ENCODE results near the gene EMILIN1. TPM values are rescaled to one million over a fixed set of nuclear protein-coding genes. Genes with fewer than 3 reads are reported as not detected.

The EMILIN1 gene
- total and polyA plus RNA-seq, 10 of the 15 experiments (the other 5 are each of a cell fraction or from before 2014, with no cell fraction given): 0.01 to 2.3 (median 1.2) TPM; not detected in 2

GRCh38 chr2:27087823-27088410, 9.5 kb downstream of the EMILIN1 start:
- no peak overlapping the region for H3K9ac ChIP-seq (ENCODE audit: control insufficient read depth, insufficient read depth, low read length)
- intact Hi-C loops (cut with micrococcal nuclease; ENCODE audit: unreplicated experiment) (no loop called here), in situ Hi-C loops (cut with MboI) (loop anchor here (10.0 kb wide), 1 partner anchor 123 kb away; no protein-coding TSS in a partner anchor)
- ChIA-PET SMC1A (ENCODE audit: uncharacterized antibody, unreplicated experiment) (interaction anchor here (0.8 to 1.9 kb wide), 7 partner anchors 10 to 191 kb away, joined by 3 to 8 read pairs (median 4); no protein-coding TSS in a partner anchor), CTCF (interaction anchor here (0.9 to 8.6 kb wide), 10 partner anchors 7 to 215 kb away, joined by 3 to 85 read pairs (median 8); partner anchors contain the start of genes AGBL5 and PREB), POLR2A (interaction anchor here (0.5 to 3.4 kb wide), 6 partner anchors 14 to 1200 kb away, joined by 3 to 12 read pairs (median 5); partner anchors contain the start of genes AGBL5 and PREB), RAD21 (ENCODE audit: unreplicated experiment) (interaction anchor here (0.9 to 2.2 kb wide), 6 partner anchors 16 to 192 kb away, joined by 3 to 14 read pairs (median 3); partner anchors contain the start of genes ABHD1 and OST4)
- no peak overlapping the region for H3K27ac ChIP-seq (ENCODE audit: control insufficient read depth, insufficient read depth)
- no peaks in the 10 kb centered on the region for H3K27me3 ChIP-seq (replicated peaks in 1 of 2; ENCODE audit: control insufficient read depth in 2 of 2, insufficient read depth in 2 of 2, low read length in 1 of 2)
- H2AFZ ChIP-seq (ENCODE audit: control insufficient read depth, low read depth, low read length): no peak overlapping the region
- FAIRE-seq: no peak
- no TSS peak for BruUV-seq (replicated peaks)
- H3K9me3 ChIP-seq (replicated peaks; ENCODE audit: control insufficient read depth, insufficient read depth, low read length): no peaks in the 10 kb centered on the region
- no peak for DNase-seq (ENCODE audit: low read depth, low spot score)
- H3K4me2 ChIP-seq (ENCODE audit: control insufficient read depth, insufficient read depth): peak overlapping the region; percentile 87; the same call in 1 of the 2 replicates
- H3K4me1 ChIP-seq (ENCODE audit: control insufficient read depth, insufficient read depth, low read length): peaks cover 11% of the 10 kb centered on the region; the same call in 1 of the 2 replicates
- no peaks in the 10 kb centered on the region for H4K20me1 ChIP-seq (ENCODE audit: control insufficient read depth, insufficient read depth)
- H3K79me2 ChIP-seq (ENCODE audit: control insufficient read depth, insufficient read depth, low read length): no peaks in the 10 kb centered on the region
- no peak for ATAC-seq
- WGBS (ENCODE audit: insufficient coverage, insufficient replicate concordance, low lambda C conversion rate, missing lambda C conversion rate): 71% methylated on average over 4 of the region's 5 CpGs
- TF ChIP-seq POLR2AphosphoS5 (IDR thresholded peaks at IDR 0.05; ENCODE audit: low read length): no peak
- no peak for TF ChIP-seq NFXL1 (IDR thresholded peaks at IDR 0.05; ENCODE audit: borderline replicate concordance)
- TF ChIP-seq ZNF384 (IDR thresholded peaks at IDR 0.05; ENCODE audit: borderline replicate concordance, low read depth, low read length): no peak
- no peak for TF ChIP-seq ZSCAN29 (IDR thresholded peaks at IDR 0.05)
- TF ChIP-seq SIX5 (IDR thresholded peaks at IDR 0.05; ENCODE audit: low read depth, low read length, severe bottlenecking): no peak
- TF ChIP-seq EP300 (IDR thresholded peaks at IDR 0.05; ENCODE audit: borderline replicate concordance in 1 of 2, control insufficient read depth in 1 of 2, low read depth in 2 of 2, low read length in 2 of 2): no peak
- TF ChIP-seq, protein P1, sequence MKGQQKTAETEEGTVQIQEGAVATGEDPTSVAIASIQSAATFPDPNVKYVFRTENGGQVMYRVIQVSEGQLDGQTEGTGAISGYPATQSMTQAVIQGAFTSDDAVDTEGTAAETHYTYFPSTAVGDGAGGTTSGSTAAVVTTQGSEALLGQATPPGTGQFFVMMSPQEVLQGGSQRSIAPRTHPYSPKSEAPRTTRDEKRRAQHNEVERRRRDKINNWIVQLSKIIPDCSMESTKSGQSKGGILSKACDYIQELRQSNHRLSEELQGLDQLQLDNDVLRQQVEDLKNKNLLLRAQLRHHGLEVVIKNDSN (IDR thresholded peaks at IDR 0.05; ENCODE audit: borderline replicate concordance, extremely low read length, insufficient read depth, low read depth, low read length): no peak
- TF ChIP-seq IKZF2 (IDR thresholded peaks at IDR 0.05): no peak
- TF ChIP-seq CREB1 (IDR thresholded peaks at IDR 0.05; ENCODE audit: low read depth): no peak
- no peak for TF ChIP-seq WRNIP1 (IDR thresholded peaks at IDR 0.05; ENCODE audit: borderline replicate concordance, low read depth, low read length)
- TF ChIP-seq PBX3 (IDR thresholded peaks at IDR 0.05; ENCODE audit: insufficient replicate concordance, low read depth, low read length): no peak
- TF ChIP-seq, protein P2, sequence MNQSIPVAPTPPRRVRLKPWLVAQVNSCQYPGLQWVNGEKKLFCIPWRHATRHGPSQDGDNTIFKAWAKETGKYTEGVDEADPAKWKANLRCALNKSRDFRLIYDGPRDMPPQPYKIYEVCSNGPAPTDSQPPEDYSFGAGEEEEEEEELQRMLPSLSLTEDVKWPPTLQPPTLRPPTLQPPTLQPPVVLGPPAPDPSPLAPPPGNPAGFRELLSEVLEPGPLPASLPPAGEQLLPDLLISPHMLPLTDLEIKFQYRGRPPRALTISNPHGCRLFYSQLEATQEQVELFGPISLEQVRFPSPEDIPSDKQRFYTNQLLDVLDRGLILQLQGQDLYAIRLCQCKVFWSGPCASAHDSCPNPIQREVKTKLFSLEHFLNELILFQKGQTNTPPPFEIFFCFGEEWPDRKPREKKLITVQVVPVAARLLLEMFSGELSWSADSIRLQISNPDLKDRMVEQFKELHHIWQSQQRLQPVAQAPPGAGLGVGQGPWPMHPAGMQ (IDR thresholded peaks at IDR 0.05; ENCODE audit: borderline replicate concordance): no peak
- no peaks in the 10 kb centered on the region for H3K36me3 ChIP-seq (ENCODE audit: control insufficient read depth in 2 of 2, insufficient read depth in 2 of 2, low read length in 1 of 2)
- peak overlapping the region; percentile 87; the same call in 1 of the 2 replicates for H3K4me3 ChIP-seq

All from GM12878 (cell line).